Fibroblast of lung (primary cell): Measurements from ENCODE around the gene KIF17. TPM values are rescaled to one million over a fixed set of nuclear protein-coding genes. Genes with fewer than 3 reads are reported as not detected.

ENCODE experiments used
- DNase-seq, 2 donors: peaks; one replicate each; pipeline versions ENCODE4 v3.0.0 to v3.0.0-alpha.2; 2010; ENCODE audit warnings: low read depth in 2 of 2
- H2AFZ ChIP-seq: 2 replicates; pipeline ENCODE4 v1.5.1; 2012; ENCODE audit warnings: low read length, control low read depth, inconsistent platforms
- H3K27ac ChIP-seq: 2 replicates; pipeline ENCODE4 v1.5.1; 2011; ENCODE audit warnings: low read length, control low read depth; ENCODE audit not compliant: insufficient read depth
- H3K27me3 ChIP-seq: 2 replicates; pipeline ENCODE4 v1.5.1; 2011; ENCODE audit warnings: mild to moderate bottlenecking, low read length; ENCODE audit not compliant: control insufficient read depth, insufficient read depth
- H3K36me3 ChIP-seq: 2 replicates; pipeline ENCODE4 v1.5.1; 2011; ENCODE audit warnings: low read length; ENCODE audit not compliant: control insufficient read depth, insufficient read depth
- H3K4me1 ChIP-seq: 2 replicates; pipeline ENCODE4 v1.5.1; 2011; ENCODE audit warnings: low read length; ENCODE audit not compliant: control insufficient read depth, insufficient read depth; ENCODE audit errors: extremely low read depth
- H3K4me2 ChIP-seq: 2 replicates; pipeline ENCODE4 v1.5.1; 2011; ENCODE audit warnings: low read length, control low read depth; ENCODE audit not compliant: insufficient read depth; ENCODE audit errors: extremely low read depth
- H3K4me3 ChIP-seq, 4 experiments: fragments of 200-600 bp in 1 of 4; sonication (generic) in 1 of 4; replicated peaks in 1 of 4; 2 replicates each; pipeline ENCODE4 v1.5.1; 2011 to 2016; ENCODE audit warnings: low read length in 4 of 4, low read depth in 3 of 4, mild to moderate bottlenecking in 3 of 4, control low read depth in 2 of 4, inconsistent platforms in 1 of 4, mixed read lengths in 1 of 4; ENCODE audit not compliant: insufficient read depth in 1 of 4; ENCODE audit errors: control extremely low read depth in 1 of 4
- H3K79me2 ChIP-seq: 2 replicates; pipeline ENCODE4 v1.5.1; 2012; ENCODE audit warnings: mild to moderate bottlenecking, low read length, inconsistent platforms; ENCODE audit not compliant: control insufficient read depth, insufficient read depth
- H3K9ac ChIP-seq: 2 replicates; pipeline ENCODE4 v1.5.1; 2011; ENCODE audit warnings: mild to moderate bottlenecking, low read length, control low read depth; ENCODE audit not compliant: insufficient read depth
- H3K9me3 ChIP-seq: 2 replicates; pipeline ENCODE4 v1.5.1; 2012; ENCODE audit warnings: low read depth, low read length; ENCODE audit not compliant: control insufficient read depth, insufficient read depth
- H4K20me1 ChIP-seq: 2 replicates; pipeline ENCODE4 v1.5.1; 2011; ENCODE audit warnings: low read length; ENCODE audit not compliant: control insufficient read depth, insufficient read depth; ENCODE audit errors: extremely low read depth
- EZH2 ChIP-seq: IDR thresholded peaks from 2 replicates; pipeline ENCODE4 v1.5.1; 2012; ENCODE audit warnings: low read length, control low read depth, mild to moderate bottlenecking; ENCODE audit errors: missing control alignments
- polyA minus RNA-seq: library from RNA; depleted of rRNA, polyadenylated mRNA; stranded (reverse); fragments of >200 nt; gene quantifications from 2 replicates; pipeline ENCODE4 v1.2.3, GENCODE V29; 2011; ENCODE audit warnings: low replicate concordance
- polyA plus RNA-seq, 2 donors: library from polyadenylated mRNA; depleted of rRNA in 1 of 2; stranded (reverse) in 1 of 2; unstranded in 1 of 2; fragments of >200 nt; gene quantifications; 2 replicates each; pipeline ENCODE4 v1.2.1, GENCODE V29; 2011 to 2012; ENCODE audit warnings: missing spikeins in 1 of 2
- total RNA-seq: library from RNA; depleted of rRNA; stranded (reverse); fragments of >200 nt; gene quantifications from 2 replicates; pipeline ENCODE4 v1.2.1, GENCODE V29; 2014
- TF ChIP-seq, protein P1 (sequence below), 2 donors: IDR thresholded peaks in 1 of 2; conservative IDR thresholded peaks in 1 of 2; 1 replicate in 1 of 2; 2 replicates in 1 of 2; pipeline ENCODE4 v1.5.1; 2011 to 2012; ENCODE audit warnings: low read length in 2 of 2, control low read depth in 1 of 2, inconsistent platforms in 1 of 2, low read depth in 1 of 2, mild to moderate bottlenecking in 1 of 2

KIF17 gene
- total RNA-seq (1.3 and 1.8 TPM in 2 replicates), polyA plus RNA-seq (1.4 and 3.0 TPM in 2 replicates), polyA minus RNA-seq (3.0 and 4.2 TPM in 2 replicates)
- 1.2 and 4.0 TPM in 2 replicates for polyA plus RNA-seq (2012)

DNA sequence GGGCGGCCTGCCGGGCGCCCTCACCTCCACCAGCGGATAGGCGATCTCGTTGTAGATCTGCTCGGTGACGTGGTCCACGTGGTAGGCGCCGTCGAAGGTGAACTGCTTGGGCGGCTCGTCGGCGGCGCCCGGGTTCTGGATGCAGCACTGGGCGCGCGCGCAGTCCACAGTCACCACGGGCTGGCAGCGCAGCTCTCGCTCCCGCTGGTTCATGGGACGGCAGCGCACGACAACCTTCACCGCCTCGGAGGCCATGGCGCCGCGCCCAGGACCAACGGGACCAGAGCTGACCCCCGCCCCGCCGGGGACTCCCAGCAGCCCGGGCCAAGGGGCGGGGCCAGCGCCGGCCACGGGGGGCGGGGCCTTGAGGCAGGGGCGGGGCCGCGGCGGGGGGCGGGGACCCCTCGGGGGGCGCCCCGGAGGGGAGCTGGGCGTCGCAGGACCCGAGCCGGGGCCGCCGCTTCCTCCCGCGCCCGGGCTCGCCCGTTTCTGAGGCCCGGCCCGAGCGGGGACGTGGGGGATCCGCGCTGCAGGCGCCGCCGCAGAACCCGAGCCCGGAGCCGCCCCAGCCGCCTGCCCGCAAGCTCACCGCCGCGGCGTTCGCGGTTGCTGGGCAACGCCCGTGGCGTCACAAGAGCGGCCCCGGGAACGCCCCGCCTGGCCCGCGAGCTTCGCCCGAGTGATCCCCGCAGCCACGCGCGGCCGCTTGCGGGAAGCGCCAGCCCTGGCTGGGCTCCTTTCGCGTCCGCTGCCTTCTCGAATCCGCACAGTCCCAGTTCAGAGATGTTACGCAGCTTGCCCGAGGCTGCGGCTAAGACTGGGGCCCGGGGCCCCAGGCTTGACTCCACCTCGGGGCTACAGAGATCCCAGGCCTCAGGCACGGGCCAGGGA, at the start of gene KIF17:
TSS of gene KIF17 (minus strand) at position 556 of the 891 bp plus-strand sequence. CDS start at position 255, 301 bp downstream.
- no peak for TF ChIP-seq EZH2
- TF ChIP-seq, protein P1, sequence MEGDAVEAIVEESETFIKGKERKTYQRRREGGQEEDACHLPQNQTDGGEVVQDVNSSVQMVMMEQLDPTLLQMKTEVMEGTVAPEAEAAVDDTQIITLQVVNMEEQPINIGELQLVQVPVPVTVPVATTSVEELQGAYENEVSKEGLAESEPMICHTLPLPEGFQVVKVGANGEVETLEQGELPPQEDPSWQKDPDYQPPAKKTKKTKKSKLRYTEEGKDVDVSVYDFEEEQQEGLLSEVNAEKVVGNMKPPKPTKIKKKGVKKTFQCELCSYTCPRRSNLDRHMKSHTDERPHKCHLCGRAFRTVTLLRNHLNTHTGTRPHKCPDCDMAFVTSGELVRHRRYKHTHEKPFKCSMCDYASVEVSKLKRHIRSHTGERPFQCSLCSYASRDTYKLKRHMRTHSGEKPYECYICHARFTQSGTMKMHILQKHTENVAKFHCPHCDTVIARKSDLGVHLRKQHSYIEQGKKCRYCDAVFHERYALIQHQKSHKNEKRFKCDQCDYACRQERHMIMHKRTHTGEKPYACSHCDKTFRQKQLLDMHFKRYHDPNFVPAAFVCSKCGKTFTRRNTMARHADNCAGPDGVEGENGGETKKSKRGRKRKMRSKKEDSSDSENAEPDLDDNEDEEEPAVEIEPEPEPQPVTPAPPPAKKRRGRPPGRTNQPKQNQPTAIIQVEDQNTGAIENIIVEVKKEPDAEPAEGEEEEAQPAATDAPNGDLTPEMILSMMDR (conservative IDR thresholded peaks at IDR 0.05 in 1 of 2, IDR thresholded peaks at IDR 0.05 in 1 of 2; ENCODE audit: low read depth in 1 of 2, low read length in 2 of 2): no peak
- no peak within 1 kb of the TSS for H3K27ac ChIP-seq
- no peaks in the 10 kb centered on the region for H3K9me3 ChIP-seq
- H2AFZ ChIP-seq: peak within 1 kb of the TSS; percentile 41
- no peaks in the 10 kb centered on the region for H4K20me1 ChIP-seq
- no peaks in the 10 kb centered on the region for H3K27me3 ChIP-seq
- peak within 1 kb of the TSS in 3 of 4 experiments; percentile 9 to 52 (median 26) for H3K4me3 ChIP-seq
- peaks cover 2% of the 10 kb centered on the region for H3K36me3 ChIP-seq
- peak; percentile 69 to 78 for DNase-seq
- no peaks in the 10 kb centered on the region for H3K79me2 ChIP-seq
- peaks cover 2% of the 10 kb centered on the region for H3K4me1 ChIP-seq
- peak within 1 kb of the TSS; percentile 53 for H3K9ac ChIP-seq
- peak within 1 kb of the TSS; percentile 51 for H3K4me2 ChIP-seq

DNA sequence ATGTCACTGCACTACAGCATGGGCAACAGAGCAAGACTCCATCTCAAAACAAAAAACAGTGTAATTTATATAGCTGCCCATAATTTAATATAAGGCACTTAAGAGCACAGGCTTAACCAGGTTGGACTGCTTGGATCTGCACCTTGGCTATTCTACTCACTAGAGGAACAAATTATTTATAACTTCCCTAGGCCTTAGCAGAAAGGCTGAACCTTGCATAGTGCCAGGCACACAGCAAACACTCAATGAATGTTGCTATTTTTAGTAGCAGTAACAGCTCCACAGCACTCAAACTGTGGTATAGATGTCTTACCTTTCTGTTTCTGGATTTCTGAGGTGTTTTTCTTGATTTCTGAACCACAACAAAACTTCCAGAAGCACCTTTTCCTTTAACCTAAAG, 49.5 kb upstream of the KIF17 start:
- H2AFZ ChIP-seq: no peak overlapping the region
- no peak for DNase-seq
- TF ChIP-seq, protein P1 (conservative IDR thresholded peaks at IDR 0.05 in 1 of 2, IDR thresholded peaks at IDR 0.05 in 1 of 2; ENCODE audit: low read depth in 1 of 2, low read length in 2 of 2): no peak
- no peak for TF ChIP-seq EZH2

GRCh38 chr1:20763417-20763816, 45.6 kb upstream of the KIF17 start:
- Histone ChIP-seq H3K4me3 (no peak overlapping the region), H3K4me2 (no peak overlapping the region), H3K36me3 (peaks cover 14% of the 10 kb centered on the region), H3K27me3 (no peaks in the 10 kb centered on the region), H3K27ac (no peak overlapping the region), H3K9me3 (no peaks in the 10 kb centered on the region), H2AFZ (no peak overlapping the region), H3K9ac (no peak overlapping the region), H3K4me1 (no peaks in the 10 kb centered on the region), H4K20me1 (no peaks in the 10 kb centered on the region), H3K79me2 (no peaks in the 10 kb centered on the region)
- no peak for DNase-seq
- TF ChIP-seq EZH2: no peak
- TF ChIP-seq, protein P1 (conservative IDR thresholded peaks at IDR 0.05 in 1 of 2, IDR thresholded peaks at IDR 0.05 in 1 of 2; ENCODE audit: low read depth in 1 of 2, low read length in 2 of 2): no peak

More for the DNA sequence above, 49.5 kb upstream of the KIF17 start:
- Histone ChIP-seq H4K20me1 (no peaks in the 10 kb centered on the region), H3K4me3 (no peak overlapping the region), H3K36me3 (peaks cover 22% of the 10 kb centered on the region), H3K9ac (no peak overlapping the region), H3K27ac (no peak overlapping the region), H3K79me2 (no peaks in the 10 kb centered on the region), H3K4me2 (no peak overlapping the region), H3K9me3 (no peaks in the 10 kb centered on the region), H3K4me1 (no peaks in the 10 kb centered on the region), H3K27me3 (no peaks in the 10 kb centered on the region)
